Measurements from ENCODE around the gene WNT9A. TPM values are rescaled to one million over a fixed set of nuclear protein-coding genes. Genes with fewer than 3 reads are reported as not detected.

The WNT9A gene
- total and polyA plus RNA-seq, 4 donors, result 2.6 to 8.6 (median 4.9) TPM

DNA sequence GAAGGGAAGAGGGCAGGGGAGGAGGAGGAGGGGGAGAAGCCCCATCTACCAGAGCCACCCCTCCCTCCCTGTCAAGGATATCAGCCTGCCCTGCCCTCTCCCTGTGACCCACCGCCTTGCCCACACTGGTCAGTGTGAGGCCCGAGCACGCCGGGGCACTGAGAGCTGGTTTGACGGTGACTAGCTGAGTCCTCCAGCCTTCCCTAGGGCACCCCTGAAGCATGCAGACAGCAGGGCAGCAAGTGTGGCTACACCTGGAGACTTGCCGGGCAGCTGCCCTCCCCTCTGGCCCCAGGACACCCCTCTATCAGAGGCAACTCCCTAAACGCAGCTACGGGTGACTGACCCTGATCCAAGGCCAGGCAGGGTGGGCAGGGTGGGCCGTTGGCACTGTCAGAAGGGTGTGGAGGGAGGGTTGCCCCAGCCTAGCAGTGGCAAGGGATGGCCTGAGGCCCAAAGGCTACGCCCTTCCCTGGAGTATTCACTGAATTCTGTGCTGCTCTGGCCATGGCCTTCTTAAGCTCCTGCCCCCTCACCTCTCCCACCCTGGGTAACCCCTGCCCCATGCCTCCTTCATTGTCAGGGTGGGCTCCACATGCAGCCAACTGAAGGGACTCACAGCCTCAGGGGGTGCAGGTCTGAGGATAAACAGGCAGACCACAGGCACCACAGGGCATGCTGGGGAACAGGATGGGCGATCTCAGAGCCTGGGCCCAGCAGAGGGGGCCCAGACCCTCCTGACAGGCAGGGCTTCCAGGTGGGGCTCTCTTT, 19.6 kb downstream of the WNT9A start:
- Histone ChIP-seq H3K27me3 (ENCODE audit: control insufficient read depth in 3 of 3, insufficient read depth in 3 of 3, low read length in 2 of 3) (no peaks in the 10 kb centered on the region), H3K4me3 (no peak overlapping the region), H3K27ac (ENCODE audit: low read depth in 1 of 2, low read length in 1 of 2) (no peak overlapping the region), H3K9ac (ENCODE audit: insufficient read depth in 1 of 2, low read length in 2 of 2) (no peak overlapping the region), H3K9me3 (ENCODE audit: control insufficient read depth in 4 of 4, insufficient read depth in 3 of 4, low read length in 3 of 4) (no peaks in the 10 kb centered on the region), H3K36me3 (ENCODE audit: control insufficient read depth in 4 of 4, insufficient read depth in 4 of 4, low read length in 4 of 4) (no peaks in the 10 kb centered on the region), H3K4me1 (ENCODE audit: control insufficient read depth in 5 of 5, insufficient read depth in 5 of 5, low read length in 5 of 5) (peaks cover 0 to 14% (median 0%) of the 10 kb centered on the region in 5 donors)
- DNase-seq (no peak), ATAC-seq (ENCODE audit: insufficient read depth, low FRiP score) (no peak)
- TF ChIP-seq, protein P1, sequence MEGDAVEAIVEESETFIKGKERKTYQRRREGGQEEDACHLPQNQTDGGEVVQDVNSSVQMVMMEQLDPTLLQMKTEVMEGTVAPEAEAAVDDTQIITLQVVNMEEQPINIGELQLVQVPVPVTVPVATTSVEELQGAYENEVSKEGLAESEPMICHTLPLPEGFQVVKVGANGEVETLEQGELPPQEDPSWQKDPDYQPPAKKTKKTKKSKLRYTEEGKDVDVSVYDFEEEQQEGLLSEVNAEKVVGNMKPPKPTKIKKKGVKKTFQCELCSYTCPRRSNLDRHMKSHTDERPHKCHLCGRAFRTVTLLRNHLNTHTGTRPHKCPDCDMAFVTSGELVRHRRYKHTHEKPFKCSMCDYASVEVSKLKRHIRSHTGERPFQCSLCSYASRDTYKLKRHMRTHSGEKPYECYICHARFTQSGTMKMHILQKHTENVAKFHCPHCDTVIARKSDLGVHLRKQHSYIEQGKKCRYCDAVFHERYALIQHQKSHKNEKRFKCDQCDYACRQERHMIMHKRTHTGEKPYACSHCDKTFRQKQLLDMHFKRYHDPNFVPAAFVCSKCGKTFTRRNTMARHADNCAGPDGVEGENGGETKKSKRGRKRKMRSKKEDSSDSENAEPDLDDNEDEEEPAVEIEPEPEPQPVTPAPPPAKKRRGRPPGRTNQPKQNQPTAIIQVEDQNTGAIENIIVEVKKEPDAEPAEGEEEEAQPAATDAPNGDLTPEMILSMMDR (IDR thresholded peaks at IDR 0.05; ENCODE audit: control extremely low read depth, extremely low read depth), result no peak
- WGBS, 2 donors, result 86% methylated on average over 8 to 11 of the region's 11 CpGs

DNA sequence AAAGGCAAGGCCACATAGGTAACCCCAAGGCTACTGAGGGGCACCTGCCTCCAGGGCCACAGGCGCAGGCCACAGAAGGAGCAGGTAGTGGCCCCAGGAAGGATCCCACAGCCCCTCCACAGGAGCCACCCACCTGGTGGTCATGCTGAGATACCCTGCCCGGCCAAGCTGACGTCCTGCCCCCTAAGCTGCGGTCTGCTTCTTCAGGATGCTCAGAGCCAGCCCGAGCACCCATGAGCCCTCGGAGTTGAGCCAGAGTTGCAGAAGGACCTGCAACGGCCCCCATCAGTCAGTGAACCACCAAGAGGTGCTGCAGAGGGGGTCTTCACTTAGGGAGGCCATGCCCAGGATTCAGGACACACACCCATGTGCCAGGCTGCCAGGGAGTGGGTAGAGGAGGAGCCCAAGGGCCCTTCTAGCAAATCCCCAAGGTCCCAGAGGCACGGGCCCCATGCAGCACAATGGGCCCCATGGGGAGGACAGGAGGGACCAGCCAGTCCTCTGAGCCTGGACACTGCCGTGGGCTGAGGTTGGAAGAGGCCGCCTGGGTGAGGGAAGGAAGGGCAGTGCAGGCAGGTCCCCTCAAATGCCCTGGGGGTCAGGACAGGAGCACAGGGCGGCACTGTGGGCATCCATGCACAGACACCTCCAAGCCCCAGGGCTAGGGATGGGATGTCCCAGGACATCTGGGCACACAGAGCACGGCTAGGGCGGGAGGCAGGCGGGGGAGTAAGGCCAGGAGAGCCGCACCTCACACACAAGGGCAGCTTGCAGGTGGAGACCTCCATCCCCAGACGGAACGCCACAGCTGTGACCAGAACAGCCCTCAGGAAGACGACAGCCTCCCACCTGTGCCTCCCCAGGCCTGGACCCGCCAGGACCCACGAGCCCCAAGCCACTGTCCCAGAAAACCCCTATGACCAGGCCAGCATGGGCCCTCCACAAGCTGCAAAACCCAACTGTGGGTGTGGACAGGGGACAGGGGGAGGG, 20.5 kb downstream of the WNT9A start:
- DNase-seq, result no peak
- no peak overlapping the region for H3K9ac ChIP-seq (ENCODE audit: insufficient read depth in 1 of 2, low read length in 2 of 2)
- H3K9me3 ChIP-seq (ENCODE audit: control insufficient read depth in 4 of 4, insufficient read depth in 3 of 4, low read length in 3 of 4), result no peaks in the 10 kb centered on the region
- no peak for ATAC-seq (ENCODE audit: insufficient read depth, low FRiP score)
- TF ChIP-seq, protein P1 (IDR thresholded peaks at IDR 0.05; ENCODE audit: control extremely low read depth, extremely low read depth), result no peak
- H3K4me1 ChIP-seq (ENCODE audit: control insufficient read depth in 5 of 5, insufficient read depth in 5 of 5, low read length in 5 of 5), result peaks cover 0 to 15% (median 0%) of the 10 kb centered on the region in 5 donors
- no peak overlapping the region for H3K27ac ChIP-seq (ENCODE audit: low read depth in 1 of 2, low read length in 1 of 2)
- H3K27me3 ChIP-seq (ENCODE audit: control insufficient read depth in 3 of 3, insufficient read depth in 3 of 3, low read length in 2 of 3), result no peaks in the 10 kb centered on the region
- H3K36me3 ChIP-seq (ENCODE audit: control insufficient read depth in 4 of 4, insufficient read depth in 4 of 4, low read length in 4 of 4), result no peaks in the 10 kb centered on the region
- WGBS, 2 donors, result 86 to 92% methylated on average over 20 of the region's 20 CpGs
- H3K4me3 ChIP-seq, result no peak overlapping the region

DNA sequence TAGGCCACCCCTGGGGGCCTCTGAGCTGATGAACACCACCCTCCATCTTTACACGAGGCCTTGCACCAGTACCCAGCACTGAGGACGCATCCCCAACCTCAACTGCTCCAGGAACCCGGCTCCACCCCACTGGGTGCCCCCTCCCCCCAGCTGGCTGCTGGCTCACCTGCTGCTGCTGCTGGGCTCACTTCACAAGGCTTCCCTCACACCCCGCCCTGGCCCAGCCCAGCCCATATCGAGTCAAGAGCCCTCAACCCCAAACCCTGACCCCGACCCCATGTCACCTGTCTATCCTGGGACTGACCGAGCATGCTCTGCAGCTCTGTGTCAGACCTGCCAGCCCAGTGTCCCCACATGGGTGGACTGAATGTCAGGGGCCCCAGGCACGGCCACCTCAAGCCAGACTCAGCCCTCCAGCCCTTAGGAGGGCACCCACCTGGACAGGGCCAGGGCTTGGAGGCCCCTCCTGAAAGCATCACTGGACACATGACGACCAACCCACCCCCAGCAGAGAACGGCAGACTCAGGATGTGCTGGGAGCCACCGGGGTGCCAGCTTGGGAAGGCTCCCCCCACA, 21.4 kb downstream of the WNT9A start:
- H3K27ac ChIP-seq (ENCODE audit: low read depth in 1 of 2, low read length in 1 of 2), result no peak overlapping the region
- H3K4me1 ChIP-seq (ENCODE audit: control insufficient read depth in 5 of 5, insufficient read depth in 5 of 5, low read length in 5 of 5), result peaks cover 0 to 15% (median 0%) of the 10 kb centered on the region in 5 donors
- H3K36me3 ChIP-seq (ENCODE audit: control insufficient read depth in 4 of 4, insufficient read depth in 4 of 4, low read length in 4 of 4), result peaks cover 0 to 3% (median 0%) of the 10 kb centered on the region in 4 donors
- no peak overlapping the region for H3K9ac ChIP-seq (ENCODE audit: insufficient read depth in 1 of 2, low read length in 2 of 2)
- no peak overlapping the region for H3K4me3 ChIP-seq
- H3K27me3 ChIP-seq (ENCODE audit: control insufficient read depth in 3 of 3, insufficient read depth in 3 of 3, low read length in 2 of 3), result no peaks in the 10 kb centered on the region
- DNase-seq, result no peak
- 87 to 88% methylated on average over 11 of the region's 11 CpGs for WGBS, 2 donors
- ATAC-seq (ENCODE audit: insufficient read depth, low FRiP score), result no peak
- TF ChIP-seq, protein P1 (IDR thresholded peaks at IDR 0.05; ENCODE audit: control extremely low read depth, extremely low read depth), result no peak
- H3K9me3 ChIP-seq (ENCODE audit: control insufficient read depth in 4 of 4, insufficient read depth in 3 of 4, low read length in 3 of 4), result no peaks in the 10 kb centered on the region

Measured in lung (tissue), 12 donors.